Measurements from ENCODE around the gene ZNF74. TPM values are rescaled to one million over a fixed set of nuclear protein-coding genes. Genes with fewer than 3 reads are reported as not detected.

The ZNF74 gene
- polyA plus RNA-seq, 1 donor, result 14.0 TPM

DNA sequence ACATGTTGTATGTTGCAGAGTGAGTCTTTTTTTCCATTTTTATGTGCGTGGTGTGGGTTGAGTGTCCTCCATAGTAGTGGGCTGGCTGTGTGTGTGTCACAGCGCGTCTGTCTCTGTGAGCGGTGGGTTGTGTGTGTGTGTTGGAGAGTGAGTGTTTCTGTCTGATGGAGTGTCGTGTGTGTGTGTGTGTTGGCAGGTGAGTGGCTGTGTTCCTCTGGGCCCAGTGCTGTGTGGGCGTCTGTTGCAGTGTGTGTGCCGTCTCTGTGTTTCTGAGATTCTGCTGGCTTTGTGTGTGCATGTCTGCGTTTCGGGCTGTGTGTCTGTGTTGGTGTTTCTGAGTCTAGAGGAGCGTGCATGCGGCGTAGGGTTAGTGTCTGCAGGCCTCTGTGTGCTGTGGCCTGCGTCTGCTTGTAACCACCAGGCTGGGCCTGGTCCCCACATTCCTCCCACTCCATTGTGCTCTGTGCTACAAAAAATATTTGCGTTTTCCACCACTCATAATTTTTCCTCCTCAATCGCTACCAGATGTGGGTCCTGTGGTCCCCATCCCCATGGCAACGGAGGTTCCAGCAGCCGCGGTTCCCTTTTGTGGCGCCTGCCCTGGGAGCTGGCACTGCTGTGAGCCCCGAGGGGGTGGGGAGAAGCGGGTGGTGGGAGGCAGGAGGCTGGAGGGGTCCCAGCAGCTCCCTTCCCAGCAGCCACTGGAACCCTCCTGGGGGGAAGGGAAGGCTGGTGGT is 28.5 kb downstream of the ZNF74 start:
- DNase-seq, result peak; percentile 78

DNA sequence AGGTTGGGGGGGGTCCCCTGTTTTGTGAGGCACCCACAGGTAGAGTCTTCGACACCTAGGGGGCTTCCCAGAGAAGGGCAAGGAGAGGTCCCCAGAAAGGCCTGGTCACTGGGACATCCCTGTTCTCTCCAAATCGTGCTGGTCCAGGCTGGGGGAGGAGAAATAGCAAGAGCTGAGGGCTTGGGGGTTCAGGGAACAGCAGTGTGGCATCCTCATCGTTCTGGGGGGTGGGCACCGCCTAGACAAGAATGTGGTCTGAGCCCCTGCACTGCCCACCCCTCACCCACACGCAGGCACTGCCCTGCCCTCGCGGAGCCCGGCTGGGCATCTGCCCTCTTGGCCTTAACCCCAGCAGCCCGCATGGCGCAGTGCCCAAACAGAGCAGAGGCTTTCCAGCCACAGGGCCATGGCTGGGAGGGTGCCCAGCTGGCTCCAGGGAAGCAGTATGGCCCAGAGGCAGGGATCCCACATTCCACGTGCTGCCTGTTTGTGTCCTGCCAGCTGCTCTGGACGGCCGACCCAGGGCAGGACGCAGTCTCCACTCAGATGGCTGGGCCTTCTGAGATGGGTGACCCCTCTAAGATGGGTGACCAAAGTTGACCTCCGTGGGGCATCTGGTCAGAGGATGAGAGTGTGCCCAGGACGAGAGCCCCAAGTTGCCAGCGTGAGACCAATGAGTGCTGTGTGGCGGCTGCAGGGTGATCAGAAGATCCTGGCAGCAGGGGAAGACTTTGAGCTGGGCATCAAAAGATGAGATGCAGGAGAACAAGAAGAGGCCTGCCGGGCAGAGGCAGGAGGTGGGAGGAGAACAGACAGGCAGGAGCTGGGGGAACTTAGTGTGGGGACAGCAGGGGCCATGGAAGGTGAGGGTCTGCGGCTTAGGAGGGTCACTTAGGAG is 29.3 kb downstream of the ZNF74 start:
- peak; percentile 57 for DNase-seq

DNA sequence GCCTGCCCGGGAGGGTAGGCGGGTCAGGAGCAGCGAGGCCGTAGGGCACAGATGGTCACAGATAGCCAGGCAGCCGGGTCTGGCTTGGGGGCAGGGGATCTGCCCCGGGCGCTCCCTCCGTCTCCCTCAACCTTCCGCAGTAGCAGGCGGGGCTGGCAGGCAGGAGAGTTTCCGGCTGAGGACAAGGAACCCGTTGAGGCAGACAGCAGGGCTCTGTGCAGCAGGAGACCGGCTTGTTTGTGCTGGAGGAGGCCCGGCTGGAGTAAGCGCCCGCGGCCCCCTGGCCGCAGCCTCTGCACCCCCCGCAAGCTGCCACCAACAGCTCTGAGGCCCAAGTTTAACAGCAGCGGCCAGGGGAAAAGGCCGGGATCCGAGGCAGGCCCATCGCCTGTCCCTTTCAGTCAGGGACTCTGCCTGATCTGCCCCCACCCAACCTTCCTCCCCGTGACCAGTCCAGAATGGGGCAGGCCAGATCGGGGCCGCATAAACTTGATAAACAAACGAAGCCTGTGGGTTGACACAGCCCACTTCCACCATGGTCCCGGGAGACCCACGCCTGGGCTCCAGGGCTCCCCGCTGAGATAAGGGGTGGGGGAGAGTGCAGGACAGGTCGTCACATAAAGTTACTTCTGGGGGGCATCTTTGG is 30.1 kb downstream of the ZNF74 start:
- no peak for DNase-seq

DNA sequence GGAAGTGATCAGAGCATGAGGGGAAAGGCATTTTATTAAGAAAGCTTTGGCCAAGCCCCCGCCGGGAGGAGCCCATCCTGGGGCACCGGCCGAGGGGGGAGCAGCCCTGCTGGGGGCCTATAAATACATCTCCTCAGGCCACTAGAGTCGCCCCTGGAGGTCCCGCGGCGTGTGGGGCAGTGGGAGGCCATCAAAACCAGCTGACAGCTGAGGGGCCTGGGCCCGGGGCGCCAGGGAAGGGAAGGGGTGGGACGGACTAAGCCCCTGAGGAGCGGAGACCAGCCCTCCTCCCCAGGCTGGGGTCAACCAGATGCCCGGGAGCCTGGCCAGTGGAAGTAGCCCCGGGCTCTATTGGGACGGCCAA is 30.6 kb downstream of the ZNF74 start:
- DNase-seq, result no peak

DNA sequence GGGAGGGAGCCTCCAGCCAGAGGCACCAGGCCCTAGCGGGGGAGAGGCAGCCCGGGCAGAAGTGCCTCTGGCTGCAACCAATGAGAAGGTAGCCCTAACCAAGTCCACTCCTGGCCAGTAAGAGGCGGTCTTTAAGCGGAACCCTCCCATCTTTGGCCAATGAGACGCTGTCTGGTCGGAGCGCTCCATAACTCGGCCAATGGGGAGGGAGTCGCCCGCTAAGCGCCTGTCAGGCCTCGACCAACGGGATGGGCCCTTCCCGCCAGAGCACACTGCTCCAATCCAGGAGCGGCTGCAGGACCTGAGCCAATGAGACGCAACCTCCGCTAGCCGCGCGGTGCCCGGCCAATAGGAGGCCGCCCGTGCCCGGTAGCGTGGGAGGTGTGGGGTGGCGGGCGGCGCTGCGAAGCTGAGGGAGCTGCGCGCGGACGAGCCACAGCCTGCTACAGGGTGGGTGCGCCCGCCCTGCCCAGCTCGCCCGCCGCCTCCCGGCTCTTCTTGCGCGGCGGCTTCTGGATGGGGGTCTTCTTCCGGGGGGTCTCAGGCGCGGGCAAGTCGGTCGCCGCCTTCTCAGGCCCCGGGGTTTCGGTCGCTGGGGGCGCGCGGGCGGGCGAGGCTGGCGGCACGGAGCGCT is 31.1 kb downstream of the ZNF74 start:
- no peak for DNase-seq

DNA sequence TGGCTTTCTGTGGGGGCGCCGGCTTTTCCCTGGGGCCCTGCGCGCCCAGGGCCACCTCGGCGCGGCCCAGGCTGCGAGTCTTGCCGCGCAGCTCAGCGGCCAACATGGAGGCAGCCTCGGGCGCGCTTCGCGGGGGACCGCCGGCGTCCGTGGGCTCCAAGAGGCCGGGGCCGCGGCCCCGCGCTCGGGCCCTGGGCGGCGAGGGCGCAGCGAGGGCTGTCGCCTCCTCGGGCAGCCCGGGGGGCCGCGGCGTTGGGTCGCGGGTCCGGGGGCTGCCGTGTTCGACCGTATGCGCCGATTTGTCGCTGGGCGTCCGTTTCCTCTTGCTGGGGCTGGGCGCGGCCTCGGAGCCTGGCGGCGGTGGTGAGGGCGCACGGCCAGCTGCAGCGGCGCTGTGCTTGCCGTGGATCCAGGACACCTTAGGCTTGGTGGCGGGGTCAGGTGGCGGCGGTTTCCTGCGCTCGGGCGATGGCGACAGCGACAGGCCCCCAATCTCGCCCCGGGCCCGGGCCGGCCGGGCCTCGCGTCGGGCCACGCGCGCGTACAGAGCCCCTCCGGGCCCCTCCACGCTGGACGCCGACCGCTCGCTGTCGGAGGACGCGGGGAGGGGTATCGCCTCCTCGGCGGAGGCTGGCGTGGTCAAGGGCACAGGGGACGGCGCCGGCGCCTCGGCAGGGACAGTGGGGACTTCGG is 31.8 kb downstream of the ZNF74 start:
- DNase-seq, result no peak

DNA sequence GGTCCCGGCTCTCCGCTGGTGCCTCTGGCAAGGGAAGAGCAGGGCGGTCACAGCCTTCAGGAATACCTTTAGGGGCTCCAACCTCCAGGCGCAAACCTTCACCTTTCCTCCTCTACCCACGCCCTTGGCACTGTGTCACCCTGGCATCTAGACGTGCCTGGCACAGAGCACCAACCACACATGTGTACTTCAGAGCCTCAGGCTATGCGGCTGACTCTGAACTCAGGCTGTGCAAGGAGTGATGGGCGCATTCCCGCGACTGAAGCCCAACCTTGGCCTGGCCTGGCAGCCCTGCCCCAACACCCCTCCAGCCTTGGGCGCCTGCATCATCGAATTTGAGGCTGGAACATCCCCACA is 32.3 kb downstream of the ZNF74 start:
- no peak for DNase-seq

DNA sequence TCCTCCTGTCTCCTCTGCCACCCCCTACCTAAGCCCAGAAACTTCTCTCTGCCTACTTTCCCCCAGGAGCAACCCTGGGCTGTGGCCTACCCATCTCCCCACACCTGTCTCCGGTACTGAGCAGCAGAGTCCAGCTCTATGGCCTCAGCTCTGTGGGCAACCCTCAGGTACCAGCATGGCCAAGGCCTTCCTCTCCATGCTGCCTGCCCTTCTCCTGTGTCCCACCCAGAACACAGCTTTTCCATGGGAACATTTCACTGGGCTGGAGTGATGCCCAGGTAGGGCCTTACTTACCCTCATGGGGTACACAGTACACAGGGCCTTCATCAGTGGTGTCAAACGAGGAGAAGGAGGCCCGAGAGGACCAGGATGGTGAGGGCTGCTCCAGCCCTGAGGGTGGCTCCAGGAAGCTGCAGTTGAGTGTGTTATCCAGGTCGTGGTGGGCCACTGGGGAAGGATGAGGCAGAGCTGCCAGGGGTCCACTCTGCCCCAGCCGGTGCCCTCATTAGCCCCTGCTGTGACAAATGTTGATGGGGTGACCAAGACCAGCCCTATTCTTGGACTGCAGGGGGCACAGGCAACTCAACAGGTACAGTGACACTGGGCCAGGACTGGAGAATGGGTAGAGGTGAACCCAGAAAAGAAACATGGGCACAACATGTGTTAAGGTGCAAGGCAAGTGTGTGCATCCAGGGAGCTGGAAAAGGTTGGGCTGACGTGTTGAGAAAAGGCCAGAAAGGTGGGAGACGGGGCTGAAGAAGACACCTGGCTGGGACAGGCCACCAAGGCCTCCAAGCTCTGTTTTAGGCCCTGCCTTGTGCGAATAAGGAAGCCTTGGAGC is 33.4 kb downstream of the ZNF74 start:
- DNase-seq, result no peak

DNA sequence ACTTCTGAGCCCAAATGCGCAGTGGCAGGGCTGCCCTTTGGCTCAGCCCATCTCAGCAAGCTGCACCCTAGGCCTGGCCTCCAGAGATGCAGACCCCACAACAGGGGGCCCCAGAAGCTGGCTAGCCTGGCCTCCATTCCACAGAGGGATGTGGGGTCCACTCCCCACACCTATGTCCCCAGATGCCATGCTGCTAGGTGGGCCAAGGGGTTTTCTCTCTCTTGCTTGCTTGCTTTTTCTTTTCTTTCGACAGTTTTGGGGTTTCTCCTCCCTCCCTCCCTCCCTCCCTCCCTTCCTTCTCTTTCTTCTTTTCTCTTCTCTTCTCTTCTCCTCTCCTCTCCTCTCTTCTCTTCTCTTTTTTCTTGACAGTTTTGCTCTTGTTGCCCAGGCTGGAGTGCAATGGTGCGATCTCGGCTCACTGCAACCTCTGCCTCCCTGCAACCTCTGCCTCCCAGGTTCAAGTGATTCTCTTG is 34.0 kb downstream of the ZNF74 start:
- no peak for DNase-seq

DNA sequence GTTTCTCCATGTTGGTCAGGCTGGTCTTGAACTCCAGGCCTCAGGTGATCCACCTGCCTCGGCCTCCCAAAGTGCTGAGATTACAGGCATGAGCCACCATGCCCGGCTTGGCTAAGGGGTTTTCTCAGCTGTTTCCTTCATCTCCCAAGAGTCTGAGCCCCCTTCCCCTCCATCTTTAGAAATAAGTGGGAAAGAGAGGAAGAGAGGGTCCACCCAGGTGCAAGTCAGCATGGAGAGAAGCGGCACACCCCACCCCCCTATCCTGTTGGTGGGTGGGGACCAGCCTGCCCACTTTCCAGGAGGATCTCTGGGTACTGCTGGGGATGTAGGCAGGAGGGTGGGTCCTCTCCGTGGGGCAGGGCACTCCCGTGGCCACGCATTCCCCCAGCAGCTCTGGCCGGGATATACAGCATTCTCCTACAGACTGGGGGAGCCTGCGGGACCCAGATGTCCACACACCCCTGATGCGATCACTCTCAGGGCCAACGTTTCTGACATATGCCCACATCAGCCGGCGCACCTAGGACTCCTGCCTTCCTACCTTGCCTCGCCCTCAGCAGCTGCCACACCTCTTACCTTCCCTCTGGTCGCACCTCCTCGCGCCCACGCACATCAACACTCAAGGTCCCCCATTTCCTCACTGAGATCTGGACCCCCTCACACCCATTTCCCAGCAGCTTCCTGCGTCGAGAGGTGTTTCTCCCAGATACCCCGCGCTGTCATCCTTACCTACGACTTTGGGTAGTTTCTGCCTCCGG is 34.7 kb downstream of the ZNF74 start:
- DNase-seq, result no peak

DNA sequence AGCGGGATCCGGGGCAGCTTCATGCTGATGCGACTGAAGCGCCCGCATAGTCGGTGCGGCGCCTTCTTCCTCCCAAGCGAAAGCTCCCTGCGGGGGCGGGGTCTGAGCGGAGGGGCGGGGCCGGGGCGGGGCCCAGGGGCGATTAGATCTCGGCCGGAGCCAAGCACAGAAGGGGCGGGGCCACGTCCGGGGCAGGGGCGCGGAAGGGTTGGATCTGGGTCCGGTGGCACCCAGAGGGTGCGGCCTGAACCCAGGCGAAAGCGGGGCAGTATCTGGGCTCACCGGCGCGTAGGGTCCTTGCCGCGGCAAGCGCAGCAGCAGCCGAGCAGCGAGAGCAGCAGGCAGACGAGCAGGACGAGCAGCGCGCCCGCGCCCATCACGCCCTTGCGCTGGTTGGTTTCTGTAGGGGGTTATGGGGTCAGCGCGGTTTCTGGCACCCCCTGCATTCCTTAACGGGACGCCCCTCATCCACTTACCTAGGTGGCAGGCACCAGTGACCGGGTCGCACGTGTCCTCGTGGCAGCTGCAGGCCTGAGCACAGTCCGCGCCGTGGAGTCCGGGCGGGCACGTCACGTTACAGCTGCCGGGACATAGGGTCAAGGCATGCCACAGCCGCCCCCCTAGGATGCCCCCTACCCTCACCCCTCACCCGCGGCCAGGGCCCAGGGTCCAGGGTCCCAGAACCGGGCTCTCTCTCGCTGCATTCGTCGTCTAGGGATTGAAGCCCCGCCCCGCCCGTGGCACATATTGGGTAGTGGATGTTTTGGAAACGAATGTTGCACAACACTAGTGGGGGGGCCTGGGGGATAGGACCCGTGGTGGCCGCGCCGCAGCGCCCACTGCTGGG is 35.5 kb downstream of the ZNF74 start:
- DNase-seq, result no peak

DNA sequence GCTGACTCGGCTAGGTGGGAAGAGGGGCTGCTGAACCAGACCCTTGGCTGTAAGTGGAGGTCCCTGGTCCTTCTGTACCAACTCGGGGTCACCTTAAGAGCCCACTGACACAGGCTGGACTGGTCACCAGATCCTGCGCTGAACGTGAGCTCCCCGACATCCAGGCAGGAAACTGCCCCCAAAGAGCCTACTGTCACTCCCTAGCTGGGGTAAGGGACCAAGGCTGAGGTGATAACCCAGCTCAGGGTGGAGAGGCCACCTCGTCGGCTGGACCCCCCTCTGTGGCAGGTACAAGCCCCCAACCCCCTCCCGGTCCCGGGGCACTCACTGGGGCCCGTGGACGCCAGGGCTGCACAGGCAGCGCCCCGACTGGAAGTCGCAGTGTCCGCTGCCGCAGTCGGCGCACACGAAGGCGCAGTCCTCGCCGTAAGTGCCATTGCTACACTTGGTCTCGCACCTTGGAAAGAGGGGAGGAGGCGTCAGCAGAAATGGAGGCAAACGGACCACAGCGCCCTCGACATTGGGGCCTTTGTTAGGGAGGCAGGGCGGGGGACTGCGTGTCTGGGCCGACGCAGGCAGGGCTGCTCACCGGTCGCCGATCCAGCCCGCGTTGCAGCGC is 36.3 kb downstream of the ZNF74 start:
- DNase-seq, result no peak

DNA sequence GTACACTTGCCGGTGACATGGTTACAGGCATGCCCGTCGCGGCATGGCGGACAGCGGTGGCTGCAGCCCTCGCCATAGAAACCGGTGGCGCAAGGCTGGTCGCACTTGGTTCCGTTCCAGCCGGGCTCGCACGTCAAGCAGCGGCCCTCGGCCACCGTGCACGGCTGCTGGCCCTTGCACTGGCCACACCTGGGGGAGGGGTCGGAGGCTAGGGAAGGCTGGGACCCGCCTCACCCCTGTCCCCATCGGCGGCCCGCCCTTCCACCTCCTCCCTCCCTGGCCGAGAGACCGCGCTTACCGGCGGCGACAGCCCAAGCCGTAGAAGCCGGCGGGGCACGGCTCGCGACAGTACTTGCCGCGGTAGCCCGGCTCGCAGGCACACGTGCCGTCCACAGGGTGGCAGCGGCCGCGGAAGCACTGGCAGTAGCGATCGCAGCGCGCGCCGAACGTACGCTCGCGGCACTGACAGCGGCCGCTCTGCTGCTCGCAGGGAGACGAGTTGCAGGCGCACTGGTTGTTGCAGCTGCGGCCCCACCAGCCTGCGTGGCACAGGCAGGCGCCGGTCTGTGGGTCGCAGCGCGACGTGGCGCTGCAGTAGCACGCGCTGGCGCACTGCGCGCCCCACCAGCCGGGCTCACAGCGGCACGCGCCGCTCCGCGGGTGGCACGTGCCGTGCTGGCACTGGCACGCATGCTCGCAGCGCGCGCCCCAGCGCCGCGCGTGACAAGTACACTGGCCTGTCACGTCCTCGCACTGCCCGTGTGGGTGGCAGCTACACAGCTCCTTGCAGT is 37.0 kb downstream of the ZNF74 start:
- DNase-seq, result no peak

DNA sequence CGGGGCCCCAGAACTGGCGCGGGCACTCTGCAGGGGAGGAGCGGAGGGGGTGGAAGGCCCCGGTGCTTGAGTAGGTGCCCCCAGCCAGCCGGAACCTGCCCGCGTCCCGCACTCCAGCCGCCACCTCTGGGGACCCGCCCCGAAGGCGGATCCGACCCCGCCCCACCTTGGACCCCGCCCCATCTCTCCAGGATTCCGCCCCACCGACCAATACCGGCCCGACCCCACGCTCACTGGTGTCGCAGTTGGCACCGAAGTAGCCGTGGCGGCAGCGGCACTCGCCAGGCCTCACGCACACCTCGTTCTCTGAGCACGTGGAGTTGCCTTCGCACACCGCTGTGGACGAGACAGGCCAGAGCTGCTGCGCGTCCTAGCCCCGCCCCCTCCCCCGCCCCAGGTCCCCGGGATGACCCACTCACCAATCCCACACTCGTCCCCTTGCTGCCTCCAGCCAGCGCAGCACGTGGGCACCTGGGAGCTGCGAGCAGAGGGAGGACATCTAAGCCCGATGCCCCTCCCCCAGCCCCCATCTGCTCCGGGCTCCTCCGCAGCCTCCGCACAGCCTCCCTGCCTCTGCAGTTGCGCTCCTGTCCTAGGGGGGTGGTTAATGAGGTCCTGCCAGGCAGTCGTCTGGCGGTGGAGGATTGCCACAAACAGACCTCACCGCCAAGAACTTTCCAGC is 37.7 kb downstream of the ZNF74 start:
- no peak for DNase-seq

DNA sequence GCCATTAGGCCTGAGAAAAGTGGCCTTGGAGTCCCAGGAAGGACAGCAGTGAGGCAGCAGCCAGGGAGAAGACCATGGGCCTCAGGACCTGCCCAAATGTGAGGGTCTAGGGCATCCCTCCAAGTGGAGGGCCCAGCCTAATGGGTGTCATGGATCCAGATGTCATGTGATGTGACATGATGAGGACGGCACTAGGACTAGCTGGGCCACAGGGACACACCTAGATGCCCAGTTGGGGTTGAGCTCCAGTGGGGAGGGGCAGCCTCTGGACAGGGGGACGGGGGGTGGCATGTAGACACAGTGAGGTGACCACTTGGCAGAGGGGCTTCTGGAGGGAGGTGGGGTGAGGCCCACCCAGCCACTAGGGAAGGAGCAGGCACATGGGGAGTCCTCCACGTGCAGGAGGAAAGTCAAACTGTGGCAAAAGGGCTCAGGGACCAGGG is 38.3 kb downstream of the ZNF74 start:
- no peak for DNase-seq

DNA sequence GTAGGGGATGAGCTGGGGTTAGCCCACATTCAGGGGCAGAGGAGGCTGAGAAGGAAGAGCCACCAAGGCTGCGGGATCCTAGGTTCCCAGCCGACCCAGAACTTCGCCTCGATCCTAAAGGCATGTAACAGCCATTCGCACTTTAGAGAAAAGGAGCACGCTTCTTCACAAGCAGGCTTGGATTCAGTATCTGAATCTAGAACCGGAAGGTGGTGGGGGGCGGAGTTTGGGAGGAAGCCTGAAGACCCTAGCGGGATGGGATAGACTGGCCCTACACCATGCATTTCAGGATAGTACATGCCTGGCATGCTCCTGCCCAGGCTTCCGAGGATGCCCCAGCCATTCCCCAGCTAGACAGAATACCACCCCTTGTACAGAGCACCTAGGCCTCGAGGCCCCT is 39.2 kb downstream of the ZNF74 start:
- DNase-seq, result no peak

DNA sequence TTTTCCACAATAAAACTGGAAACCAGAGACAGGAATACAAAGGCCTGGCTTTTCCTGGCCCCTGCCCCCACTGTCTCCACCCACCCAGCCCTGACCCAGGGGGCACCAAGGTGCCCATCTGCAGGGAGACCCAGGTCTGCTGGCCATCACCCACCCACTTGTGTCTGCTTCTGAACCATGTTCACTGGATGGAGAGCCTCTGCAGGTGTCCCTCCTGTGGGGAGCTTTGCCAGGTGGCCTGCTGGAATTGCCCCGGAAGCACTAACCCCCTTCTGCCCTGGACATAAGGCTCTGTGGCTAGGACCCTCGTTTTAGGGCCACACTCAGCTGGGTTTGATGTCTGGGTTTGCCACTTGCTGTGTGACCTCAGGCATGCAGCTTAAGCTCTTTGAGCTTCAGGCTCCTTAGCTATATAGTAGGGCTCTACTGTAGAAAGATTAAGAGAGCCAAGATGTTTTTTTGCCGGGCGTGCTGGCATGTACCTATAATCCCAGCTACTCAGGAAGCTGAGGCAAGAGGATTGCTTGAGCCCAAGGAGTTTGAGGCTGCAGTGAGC is 39.8 kb downstream of the ZNF74 start:
- no peak for DNase-seq

All from hindlimb muscle (tissue), 1 donor.